ENCODE measurements around the gene CACNA1A. TPM values are rescaled to one million over a fixed set of nuclear protein-coding genes. Genes with fewer than 3 reads are reported as not detected.
"Not testable (repeated sequence)": the region's sequence is repeated elsewhere in the genome, so short reads cannot be mapped to it uniquely, and the experiment has no call there.

Gene CACNA1A
- total RNA-seq, 1 experiment from 2014 or later: 3.4 TPM

- DNase-seq (ENCODE audit: low spot score): no peak
Observed at GRCh38 chr19:13427273-13428051, 78.8 kb downstream of the CACNA1A start.

- DNase-seq (ENCODE audit: low spot score): not testable (repeated sequence)
Observed at GRCh38 chr19:13425875-13426274, 80.4 kb downstream of the CACNA1A start.

- DNase-seq (ENCODE audit: low spot score): no peak
Observed at GRCh38 chr19:13425151-13425550, 81.1 kb downstream of the CACNA1A start.

- no peak for DNase-seq (ENCODE audit: low spot score)
Observed at GRCh38 chr19:13420780-13421179, 85.5 kb downstream of the CACNA1A start.

GRCh38 chr19:13417054-13417453, 89.2 kb downstream of the CACNA1A start:
- DNase-seq (ENCODE audit: low spot score): no peak

GRCh38 chr19:13411899-13412298, 94.4 kb downstream of the CACNA1A start:
- DNase-seq (ENCODE audit: low spot score): no peak

GRCh38 chr19:13410946-13411345, 95.3 kb downstream of the CACNA1A start:
- no peak for DNase-seq (ENCODE audit: low spot score)

GRCh38 chr19:13408889-13409518, 97.3 kb downstream of the CACNA1A start:
- DNase-seq (ENCODE audit: low spot score): no peak

- no peak for DNase-seq (ENCODE audit: low spot score)
Observed at GRCh38 chr19:13404236-13404635, 102.0 kb downstream of the CACNA1A start.

- peak; percentile 49 for DNase-seq (ENCODE audit: low spot score)
Observed at GRCh38 chr19:13401388-13401787, 104.9 kb downstream of the CACNA1A start.

GRCh38 chr19:13400296-13400695, 106.0 kb downstream of the CACNA1A start:
- DNase-seq (ENCODE audit: low spot score): no peak

- no peak for DNase-seq (ENCODE audit: low spot score)
Observed at GRCh38 chr19:13399746-13400145, 106.5 kb downstream of the CACNA1A start.

GRCh38 chr19:13398780-13399726, 107.2 kb downstream of the CACNA1A start:
- peak; percentile 94 for DNase-seq (ENCODE audit: low spot score)

- no peak for DNase-seq (ENCODE audit: low spot score)
Observed at GRCh38 chr19:13398182-13398581, 108.1 kb downstream of the CACNA1A start.

- peak; percentile 76 for DNase-seq (ENCODE audit: low spot score)
Observed at GRCh38 chr19:13396250-13397080, 109.8 kb downstream of the CACNA1A start.

- DNase-seq (ENCODE audit: low spot score): no peak
Observed at GRCh38 chr19:13382633-13382938, 123.7 kb downstream of the CACNA1A start.

- DNase-seq (ENCODE audit: low spot score): no peak
Observed at GRCh38 chr19:13381827-13382632, 124.2 kb downstream of the CACNA1A start.

- DNase-seq (ENCODE audit: low spot score): no peak
Observed at GRCh38 chr19:13376537-13376936, 129.7 kb downstream of the CACNA1A start.

GRCh38 chr19:13373599-13373998, 132.7 kb downstream of the CACNA1A start:
- no peak for DNase-seq (ENCODE audit: low spot score)

- DNase-seq (ENCODE audit: low spot score): no peak
Observed at GRCh38 chr19:13370948-13371347, 135.3 kb downstream of the CACNA1A start.
